ENCODE data around the gene JADE1.

JADE1 gene

DNA sequence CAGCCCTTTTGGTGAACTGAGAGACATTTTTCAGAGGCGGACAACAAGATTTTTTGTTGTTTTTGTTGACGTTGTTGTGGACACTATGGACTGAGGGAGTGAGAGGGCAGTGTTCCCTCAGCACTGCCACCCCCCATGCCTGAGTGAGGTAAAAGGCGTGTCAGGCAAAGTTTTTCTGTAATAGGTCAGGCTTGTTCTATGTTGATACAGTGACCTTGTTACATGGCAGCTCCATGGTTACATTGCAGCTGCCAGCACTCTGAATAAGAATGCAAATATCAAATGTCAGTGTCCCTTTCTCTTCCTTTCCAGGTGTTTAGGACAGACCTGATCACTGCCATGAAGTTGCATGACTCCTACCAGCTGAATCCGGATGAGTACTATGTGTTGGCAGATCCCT, 36.6 kb downstream of the JADE1 start:
- DNase-seq, result no peak

DNA sequence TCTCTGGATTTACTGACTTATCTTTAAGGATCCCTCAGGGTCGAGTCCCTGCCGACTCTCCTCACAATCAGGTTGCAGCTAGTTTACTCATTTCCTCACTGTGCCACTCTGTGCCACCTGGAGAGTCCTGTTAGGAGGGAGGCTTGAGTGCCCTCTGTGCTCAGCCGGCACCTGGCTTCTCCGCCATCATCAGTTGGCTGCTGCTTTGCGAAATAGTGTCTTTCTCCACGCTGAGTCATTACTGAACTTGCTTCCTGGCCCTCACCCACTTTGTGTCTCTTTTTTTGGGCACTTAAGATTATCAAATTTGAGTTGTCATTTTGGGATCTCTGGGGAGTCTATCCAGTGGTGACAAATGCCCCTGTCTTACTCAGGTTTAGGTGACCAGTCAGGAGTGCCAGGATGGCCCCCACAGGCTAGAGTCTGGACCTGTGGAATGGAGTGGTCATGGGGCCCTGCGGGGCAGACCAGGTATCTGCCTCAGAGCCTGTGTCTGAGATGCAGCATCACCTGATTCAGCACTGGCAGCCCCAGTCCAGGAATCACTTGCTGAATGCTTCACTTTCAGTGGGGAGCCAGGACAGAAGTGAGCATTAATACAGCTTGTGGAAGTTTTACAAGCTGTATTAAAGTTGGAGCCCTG, 37.7 kb downstream of the JADE1 start:
- no peak for DNase-seq

DNA sequence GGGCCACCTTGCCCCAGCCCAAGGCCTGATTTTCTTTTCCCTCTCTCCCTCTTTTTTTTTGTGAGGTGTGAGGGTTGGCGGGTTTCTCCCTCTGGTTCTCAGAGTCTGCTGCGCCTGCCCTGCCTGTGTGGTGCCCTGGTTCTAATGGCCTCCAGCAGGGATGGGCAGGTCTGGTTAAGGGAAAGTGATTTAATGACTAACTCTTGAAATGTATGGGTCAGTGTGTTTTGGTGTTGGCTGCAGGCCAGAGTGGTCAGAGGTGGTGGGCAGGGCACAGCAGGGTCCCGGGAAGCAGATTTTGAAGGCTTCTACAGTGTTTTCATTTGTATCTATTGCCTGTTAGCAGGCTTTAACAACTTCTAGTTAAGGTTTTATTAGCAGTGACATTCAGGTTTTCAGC, 39.0 kb downstream of the JADE1 start:
- DNase-seq, result no peak

DNA sequence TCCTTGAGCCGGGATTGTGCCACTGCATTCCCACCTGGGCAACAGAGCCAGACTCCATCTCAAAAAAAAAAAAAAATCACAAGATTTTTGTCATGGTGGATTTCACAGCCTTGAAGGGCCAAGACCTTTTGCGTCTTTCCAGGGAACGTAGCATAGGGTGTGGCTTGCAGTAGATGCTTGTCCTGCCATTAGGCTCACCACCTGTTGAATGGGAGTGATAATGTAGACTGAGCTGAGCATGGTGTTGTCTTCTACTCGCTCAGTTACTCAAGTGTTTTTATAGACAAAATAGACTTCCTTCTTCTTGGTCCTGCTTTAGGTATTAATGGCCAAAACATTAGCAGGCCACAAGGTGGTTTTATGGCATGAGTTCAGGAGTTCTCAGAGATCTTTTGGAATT, 40.8 kb downstream of the JADE1 start:
- DNase-seq, result no peak

DNA sequence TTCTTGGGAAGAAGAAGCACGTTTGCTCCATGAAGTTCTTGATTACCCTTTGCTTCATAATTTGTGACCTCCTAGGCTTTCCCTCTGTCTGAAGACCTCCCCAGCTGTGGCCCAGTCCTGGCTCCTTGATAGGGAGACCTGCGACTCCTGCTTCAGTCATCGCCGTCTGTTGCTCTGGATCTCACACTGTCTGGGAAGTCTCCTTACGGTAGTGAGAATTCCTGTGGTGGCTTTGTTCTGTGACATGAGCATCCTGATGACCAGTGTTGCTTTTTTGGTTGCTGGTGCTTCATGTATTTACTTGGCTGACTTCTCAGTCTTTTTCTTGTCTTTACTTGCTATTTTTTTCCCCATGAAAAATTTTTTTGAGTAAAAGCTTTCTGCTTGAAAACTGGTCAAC, 44.2 kb downstream of the JADE1 start:
- DNase-seq, result no peak

DNA sequence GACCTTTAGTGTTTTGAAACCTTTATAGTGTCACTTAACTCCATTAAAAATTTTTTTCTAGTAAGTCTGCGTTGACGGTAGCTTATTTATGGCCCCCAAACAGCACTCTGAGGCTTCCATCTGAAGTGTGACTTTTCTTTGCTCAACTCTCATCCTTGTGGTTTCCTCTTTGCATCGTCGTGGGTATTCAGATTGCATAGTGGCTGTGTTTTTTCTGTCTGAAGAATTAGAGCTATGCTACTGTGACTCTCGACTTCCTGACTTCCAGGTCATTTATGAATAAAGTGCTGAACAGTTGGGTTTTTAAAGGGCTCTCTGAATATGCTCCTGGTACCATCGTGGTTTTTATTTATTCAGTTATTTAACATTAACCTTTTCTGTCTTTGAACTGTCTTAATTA, 44.9 kb downstream of the JADE1 start:
- peak in 1 of 5 donors; percentile 70 for DNase-seq

DNA sequence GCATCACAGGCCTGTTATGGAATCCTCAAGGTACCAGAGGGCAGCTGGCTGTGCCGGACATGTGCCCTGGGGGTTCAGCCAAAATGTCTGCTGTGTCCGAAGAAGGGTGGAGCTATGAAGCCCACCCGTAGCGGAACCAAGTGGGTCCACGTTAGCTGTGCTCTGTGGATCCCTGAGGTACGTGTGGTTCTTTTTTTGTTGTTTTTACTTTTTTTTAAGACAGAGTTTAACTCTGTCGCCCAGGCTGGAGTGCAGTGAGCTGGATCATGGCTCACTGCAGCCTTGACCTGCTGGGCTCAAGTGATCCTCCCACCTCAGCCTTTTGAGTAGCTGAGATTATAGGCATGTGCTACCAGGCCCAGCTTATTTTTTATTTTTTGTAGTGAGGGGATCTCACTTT, 46.1 kb downstream of the JADE1 start:
- no peak for DNase-seq

DNA sequence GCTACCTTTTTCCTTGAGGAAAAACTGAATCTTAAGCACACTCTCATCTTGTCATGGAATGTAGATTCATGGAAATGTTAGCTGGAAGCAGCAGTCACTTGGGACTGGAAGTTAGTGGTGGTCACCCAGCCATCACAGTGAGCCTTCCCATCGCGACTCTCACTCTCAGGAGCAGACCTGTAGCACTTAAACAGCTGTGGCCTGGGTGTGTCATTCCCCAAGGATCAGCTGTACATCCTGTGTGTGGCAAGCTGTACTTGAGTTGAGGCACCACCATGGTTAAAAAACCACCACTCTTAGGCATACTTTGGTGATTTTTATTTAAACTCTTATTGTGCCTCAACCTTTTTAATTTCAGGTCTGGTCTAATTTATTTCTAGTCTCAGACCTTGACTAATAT, 46.7 kb downstream of the JADE1 start:
- DNase-seq, result no peak

DNA sequence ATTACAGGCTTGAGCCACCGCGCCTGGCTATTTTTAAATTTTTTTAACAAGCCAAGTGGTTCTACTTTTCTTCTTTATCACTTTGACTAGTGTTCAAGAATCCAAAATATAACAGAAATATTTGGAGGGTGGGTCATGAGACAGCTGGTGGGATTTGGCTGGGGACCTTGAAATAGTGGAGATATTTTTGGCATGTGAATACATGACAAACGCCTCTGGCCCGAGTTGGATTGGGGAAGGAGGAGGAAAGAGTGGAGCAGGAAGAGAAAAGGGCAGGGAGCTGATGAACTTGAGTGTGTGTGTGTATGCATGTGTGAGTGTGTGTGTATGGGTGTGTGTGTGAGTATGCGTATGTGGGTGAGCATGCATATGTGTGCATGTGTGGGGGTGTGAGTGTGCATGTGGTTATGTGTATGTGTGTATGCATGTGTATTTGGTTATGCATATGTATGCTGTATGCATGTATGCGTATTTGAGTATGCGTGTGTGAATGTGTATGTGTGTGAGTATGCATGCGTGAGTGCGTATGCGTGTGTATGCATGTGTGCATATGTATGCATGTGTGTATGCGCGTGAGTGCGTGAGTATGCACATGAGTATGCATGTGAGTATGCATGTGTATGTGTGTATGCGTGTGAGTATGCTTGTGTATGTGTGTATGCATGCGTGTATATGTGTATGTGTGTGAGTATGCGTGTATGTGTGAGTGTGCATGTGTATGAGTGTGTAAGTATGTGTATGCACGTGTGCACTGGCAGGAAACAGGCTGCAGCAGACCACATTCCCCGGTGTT, 49.6 kb downstream of the JADE1 start:
- DNase-seq, result no peak

DNA sequence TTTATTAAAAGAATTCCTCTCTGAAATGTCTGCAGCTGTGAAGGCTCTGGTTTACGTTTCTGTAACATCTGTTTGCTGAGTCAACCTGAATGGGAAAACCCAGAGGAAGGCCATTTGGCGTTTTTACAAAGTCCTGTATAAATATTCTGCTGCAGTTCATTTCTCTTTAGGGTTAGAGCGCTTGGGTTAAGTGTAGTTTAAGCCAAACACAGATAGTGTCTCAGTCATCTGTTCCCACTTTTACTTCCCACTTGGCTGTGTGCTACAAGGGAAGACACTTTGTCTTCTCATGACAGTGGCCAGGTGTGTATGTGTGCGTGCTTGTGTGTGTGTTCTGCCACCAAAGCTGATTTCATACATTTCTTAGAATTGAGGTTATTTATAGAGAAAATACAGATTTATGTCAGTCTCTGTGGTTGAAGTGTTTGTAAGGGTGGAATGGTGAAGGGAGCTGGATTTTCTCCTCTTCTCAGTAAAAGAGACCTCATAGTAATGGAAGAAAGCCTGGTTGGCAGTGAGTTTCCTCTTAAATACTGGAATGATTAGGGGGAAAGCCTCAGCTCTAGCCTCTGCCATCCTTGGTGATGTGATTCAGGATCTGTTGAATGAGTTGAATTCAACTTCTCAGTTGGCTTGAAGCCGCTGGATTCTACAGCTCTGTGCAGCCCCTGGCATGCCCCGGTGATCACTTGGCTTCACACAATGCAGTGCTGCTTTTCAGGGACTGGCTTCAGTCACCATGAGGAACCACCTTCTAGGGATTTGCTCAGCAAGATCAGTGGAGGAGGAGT, 50.6 kb downstream of the JADE1 start:
- no peak for DNase-seq

DNA sequence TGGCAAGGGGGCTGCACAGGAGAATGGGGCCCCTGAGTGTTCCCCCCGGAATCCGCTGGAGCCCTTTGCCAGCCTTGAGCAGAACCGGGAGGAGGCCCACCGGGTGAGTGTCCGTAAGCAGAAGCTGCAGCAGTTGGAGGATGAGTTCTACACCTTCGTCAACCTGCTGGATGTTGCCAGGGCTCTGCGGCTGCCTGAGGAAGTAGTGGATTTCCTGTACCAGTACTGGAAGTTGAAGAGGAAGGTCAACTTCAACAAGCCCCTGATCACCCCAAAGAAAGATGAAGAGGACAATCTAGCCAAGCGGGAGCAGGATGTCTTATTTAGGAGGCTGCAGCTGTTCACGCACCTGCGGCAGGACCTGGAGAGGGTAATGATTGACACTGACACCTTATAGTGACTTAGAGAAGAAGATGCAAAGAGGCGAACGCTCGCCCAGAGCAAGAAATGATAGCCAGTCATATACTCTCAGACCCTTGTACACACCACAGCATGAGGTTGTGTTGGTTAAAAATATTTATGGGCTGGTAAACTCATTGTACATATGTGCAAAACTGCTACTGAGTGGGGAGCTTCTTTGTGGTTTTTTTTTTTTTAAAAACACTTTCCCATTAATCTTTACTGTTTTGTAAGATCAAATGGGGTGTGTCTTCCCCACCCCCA, 52.5 kb downstream of the JADE1 start:
- peak in 1 of 5 donors; percentile 25 for DNase-seq

DNA sequence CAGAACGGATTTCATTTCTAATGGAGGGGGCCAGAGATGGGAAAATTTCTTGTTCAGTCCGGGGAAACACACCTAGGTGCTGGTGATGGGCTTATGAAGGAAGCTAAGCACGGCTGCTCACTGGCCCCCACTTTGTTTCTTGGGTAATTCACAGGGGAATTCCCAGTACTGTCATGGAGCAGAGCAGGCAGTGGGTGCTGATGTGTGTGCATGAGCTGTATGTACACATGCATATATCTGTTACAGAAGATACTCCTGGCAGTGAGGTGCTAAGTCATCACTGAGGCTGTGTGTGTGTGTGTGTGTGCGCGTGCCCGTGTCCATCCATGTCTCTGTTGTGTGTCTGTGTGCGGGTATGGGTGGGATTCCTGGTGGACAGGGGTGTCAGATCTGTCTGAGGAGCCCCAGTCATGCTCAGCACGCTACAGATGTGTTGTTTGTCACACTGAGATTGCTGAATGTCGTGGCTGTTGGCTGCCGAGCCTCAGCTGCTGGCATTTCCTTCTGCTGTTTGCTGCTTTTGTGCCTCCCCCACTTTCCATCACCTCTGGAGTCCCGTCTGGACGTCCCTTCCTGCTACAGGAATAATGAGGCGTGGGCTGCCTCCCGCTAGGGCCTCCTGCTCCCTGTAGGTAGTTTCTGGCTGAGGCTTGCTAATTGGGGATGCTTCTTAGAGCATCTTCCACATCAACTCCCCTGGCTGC, 53.3 kb downstream of the JADE1 start:
- DNase-seq, result peak in 3 of 5 donors; percentile 20 to 26 (median 24)

DNA sequence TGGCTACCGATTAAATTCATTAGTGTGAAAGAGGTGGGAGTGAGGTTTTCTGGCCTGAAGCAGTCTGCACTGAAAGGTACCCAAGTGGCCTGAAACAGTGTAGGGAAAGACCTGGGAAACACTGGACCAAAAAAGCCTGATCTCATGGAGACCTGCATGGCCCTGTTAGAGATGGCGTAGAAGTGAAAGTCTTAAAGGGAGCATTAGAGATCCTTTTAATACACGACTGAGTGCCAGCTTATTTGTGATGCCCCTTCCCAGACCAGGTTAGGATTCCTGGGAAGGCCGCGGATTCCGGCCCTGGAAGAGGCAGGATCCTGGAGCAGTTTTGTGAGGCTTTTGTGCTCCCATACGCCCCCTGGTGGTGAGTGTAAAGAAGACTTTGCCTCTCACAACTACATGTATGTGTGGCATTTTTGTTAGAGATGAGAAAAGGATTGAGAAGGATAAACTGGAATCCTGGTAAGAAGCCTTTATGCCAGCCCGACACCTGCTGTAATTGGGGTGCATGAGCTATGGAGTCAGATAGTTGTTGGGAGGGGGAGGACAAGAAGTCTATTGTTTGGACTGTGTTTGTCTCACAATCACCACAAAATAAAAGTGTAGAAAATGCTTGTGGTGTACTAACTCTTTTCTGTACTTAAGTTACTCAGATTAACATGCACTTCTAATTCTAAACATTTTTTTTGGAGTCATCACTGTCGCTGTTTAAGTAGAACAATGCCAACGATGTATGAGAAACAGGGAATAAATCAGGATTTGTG, 54.0 kb downstream of the JADE1 start:
- peak; percentile 34 to 71 (median 49) for DNase-seq

DNA sequence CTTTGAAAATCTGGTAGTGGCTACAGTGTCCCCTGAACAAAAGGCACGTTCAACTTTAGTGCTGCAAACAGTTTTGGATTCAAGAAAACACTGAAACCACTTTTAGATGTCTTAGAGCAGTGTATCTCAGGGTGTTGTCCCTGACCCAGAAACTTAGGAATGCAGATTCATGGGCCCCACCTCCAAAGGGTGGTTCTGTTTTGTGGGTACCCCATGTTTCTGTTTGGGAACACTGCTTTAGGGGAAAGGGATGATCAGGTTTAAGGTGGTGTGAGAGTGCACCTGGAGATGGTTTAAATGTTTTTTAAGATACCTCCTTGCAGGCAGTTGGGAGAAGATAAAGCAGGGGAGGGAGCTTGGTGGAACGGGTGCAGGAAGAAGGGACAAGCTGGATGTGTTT, 55.6 kb downstream of the JADE1 start:
- no peak for DNase-seq

DNA sequence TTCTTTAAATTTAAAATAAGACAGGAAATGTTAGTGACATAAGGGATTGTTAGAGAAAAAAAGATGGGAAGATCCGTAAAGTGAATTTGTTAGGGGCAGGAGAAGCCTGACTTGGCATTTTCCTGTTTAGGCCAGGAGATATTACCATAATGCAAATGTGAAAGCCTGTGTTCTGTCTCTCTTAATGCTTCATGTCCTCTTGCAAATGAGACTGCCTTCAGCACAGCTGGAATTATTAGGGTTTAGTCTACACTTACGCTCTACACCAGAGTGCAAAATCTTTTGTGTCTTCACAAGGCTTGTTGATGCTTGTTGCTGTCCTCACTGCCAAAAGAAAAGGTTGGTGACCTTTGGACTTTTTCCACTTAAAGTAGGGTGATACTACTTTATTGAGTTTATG, 56.8 kb downstream of the JADE1 start:
- no peak for DNase-seq

DNA sequence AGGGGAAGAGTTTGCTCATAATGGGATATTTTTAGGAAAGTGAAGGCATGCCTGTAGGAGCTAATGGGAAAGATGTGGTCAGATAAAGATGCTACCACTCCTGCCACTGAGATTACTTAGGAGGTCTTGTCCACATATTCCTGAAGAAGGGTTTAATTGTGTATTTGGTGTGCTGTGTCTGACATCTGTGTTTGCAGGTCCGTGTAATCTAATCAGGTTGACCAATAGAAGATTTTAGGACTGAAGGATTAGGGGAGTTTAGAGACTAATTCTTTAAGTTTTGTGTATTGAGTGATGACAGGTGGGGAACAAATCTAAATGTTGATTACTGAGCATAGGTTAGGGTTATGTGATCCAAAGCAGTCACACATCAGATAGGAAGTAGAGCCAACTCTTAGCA, 57.2 kb downstream of the JADE1 start:
- DNase-seq, result no peak

DNA sequence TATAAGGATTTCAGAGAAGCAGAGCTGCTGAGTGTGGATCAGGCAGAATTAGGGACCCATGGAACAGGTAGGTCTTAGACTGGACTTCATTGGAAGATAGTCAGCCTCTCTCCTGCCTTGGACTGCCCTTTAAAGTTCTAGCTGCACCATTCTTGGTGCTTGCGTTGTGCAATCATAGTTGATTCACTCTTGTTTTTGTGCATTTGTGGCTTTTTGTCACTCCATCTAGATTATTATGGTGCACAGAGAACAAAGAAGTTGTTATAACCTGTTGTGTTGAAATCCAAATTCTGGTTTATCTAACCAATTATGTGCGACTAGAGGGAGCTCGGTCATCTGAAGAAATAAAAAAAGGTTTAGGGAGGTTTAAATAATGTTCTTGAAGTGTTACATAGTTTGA, 59.3 kb downstream of the JADE1 start:
- DNase-seq, result no peak

DNA sequence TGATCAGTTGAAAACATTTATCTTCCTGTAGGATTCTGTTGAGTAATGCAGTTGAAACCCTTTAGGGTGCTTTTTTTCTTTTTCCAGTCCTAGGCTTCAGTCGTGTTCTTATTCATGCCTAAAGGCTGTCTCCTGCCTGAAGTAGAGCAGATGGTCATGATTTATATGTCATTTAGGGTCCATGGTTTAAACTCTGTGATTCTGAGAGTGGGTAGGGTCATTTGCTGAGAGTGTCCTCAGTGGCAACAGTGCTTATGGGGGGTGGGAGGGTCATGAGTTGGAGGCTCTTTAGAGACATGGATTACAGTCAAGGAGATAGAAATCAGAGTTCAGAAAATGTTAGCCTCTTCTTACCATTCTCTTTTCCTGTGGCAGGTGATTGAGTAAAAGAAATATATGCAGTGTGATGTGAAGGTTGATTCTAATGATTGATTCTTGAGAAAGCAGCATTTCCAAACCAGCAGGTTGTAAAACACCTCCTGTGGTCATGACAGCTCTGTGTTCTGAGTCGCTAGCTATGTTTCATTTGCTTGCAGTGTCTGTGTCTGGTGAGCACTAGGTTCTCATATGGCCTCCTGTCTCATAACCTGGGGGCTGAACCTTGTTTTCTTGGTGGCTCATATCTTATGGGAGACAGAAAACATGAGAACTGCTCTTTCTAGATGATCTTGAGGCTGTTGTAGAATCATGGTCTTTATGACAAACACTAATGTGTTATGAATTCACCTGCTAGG, 60.4 kb downstream of the JADE1 start:
- DNase-seq, result no peak

DNA sequence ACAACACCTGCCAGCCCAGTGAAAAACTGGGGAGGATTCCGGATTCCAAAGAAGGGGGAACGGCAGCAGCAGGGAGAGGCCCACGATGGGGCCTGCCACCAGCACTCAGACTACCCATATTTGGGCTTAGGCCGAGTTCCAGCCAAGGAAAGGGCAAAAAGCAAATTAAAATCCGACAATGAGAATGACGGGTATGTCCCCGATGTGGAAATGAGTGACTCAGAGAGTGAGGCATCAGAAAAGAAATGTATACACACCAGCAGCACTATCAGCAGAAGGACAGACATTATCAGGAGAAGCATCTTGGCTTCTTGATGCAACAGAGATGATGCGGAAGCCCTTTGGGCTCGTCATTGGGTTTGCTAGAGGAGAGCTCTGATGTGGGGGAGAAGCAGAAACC, 62.4 kb downstream of the JADE1 start:
- no peak for DNase-seq

DNA sequence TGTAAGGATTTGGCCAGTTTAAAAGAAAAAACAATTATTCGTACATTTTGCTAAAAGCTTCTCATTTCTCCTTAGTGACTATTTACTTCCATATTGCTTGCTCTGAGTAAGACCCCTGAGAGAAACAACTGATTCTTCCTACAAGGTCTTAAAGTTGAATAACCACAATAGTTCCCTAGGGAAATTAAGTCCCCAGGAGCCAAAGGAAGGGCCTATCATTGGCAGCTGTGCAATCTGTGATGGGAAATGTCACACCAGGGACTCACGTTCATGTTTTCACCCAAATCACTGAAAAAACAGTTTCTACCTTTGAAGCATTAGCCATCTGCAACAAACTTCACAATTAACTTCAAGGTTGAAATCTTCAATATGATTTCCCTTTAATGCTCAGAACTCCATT, 66.7 kb downstream of the JADE1 start:
- DNase-seq, result no peak

DNA sequence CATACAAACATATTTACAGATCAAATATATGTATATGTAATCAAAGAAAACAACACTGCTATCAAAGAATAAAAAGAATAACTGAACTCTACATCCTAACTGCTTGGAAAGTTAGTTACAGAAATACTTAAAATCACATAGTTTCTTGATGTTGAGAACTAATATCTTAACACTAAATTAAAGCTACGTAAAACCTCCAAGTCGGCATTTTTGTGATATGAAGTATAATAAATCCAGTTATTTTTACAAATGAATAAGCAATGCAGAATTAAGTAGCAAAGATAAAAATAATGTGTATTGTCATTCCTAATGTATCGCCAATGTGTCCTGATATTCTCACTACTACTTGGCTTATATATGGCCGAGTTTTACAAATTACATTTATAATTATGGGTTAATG, 68.4 kb downstream of the JADE1 start:
- DNase-seq, result no peak

Data from T-helper 1 cell (primary cell).